Caco-2 (cell line): ENCODE data around the gene TLNRD1. TPM values are rescaled to one million over a fixed set of nuclear protein-coding genes. Genes with fewer than 3 reads are reported as not detected.

Experiments used
- BruUV-seq: library from RNA; stranded (reverse); fragments of 400-500 nt; replicated peaks from 2 replicates; lab custom pipeline; 2021; lab: Mats Ljungman, UMichigan
- CTCF ChIA-PET: fragments of 300-600 bp; sonication (Branson Sonifier 250); formaldehyde crosslinking; loops from one replicate; lab custom pipeline; 2022; ENCODE audit warnings: antibody characterized with exemption; lab: Charles Lee
- POLR2A ChIA-PET: fragments of 300-600 bp; sonication (Branson Sonifier 250); formaldehyde crosslinking; loops from one replicate; lab custom pipeline; 2022; ENCODE audit warnings: antibody characterized with exemption; lab: Charles Lee
- DNase-seq, 2 experiments: peaks; one replicate each; pipeline versions ENCODE4 v3.0.0 to v3.0.0-alpha.2; 2020 to 2022
- H3K27me3 ChIP-seq: replicated peaks from 2 replicates; pipeline ENCODE4 v1.6.0; 2011; ENCODE audit warnings: low read length; ENCODE audit not compliant: control insufficient read depth, insufficient read depth
- H3K36me3 ChIP-seq: 2 replicates; pipeline ENCODE4 v1.5.1; 2011; ENCODE audit warnings: low read length; ENCODE audit not compliant: control insufficient read depth, insufficient read depth
- H3K4me1 ChIP-seq: fragments of 250-450 bp; sonication (Bioruptor Pico); 2 replicates; pipeline ENCODE4 v1.5.1; 2020; ENCODE audit warnings: mild to moderate bottlenecking
- H3K4me3 ChIP-seq: 2 replicates; pipeline ENCODE4 v1.5.1; 2011; ENCODE audit warnings: low read depth, mild to moderate bottlenecking, control low read depth, low read length
- H3K9me3 ChIP-seq: fragments of 250-450 bp; sonication (Bioruptor Pico); 2 replicates; pipeline ENCODE4 v1.5.1; 2020; ENCODE audit warnings: mild to moderate bottlenecking, moderate library complexity
- H3K27ac Mint-ChIP-seq: one replicate; pipeline ENCODE4 v1.8.0; 2022; ENCODE audit warnings: mixed read lengths; ENCODE audit not compliant: unreplicated experiment
- H3K27me3 Mint-ChIP-seq: one replicate; pipeline ENCODE4 v1.8.0; 2022; ENCODE audit warnings: mixed read lengths; ENCODE audit not compliant: insufficient read depth, unreplicated experiment
- H3K36me3 Mint-ChIP-seq: one replicate; pipeline ENCODE4 v1.8.0; 2022; ENCODE audit warnings: mild to moderate bottlenecking, mixed read lengths; ENCODE audit not compliant: insufficient read depth, unreplicated experiment
- H3K4me1 Mint-ChIP-seq: one replicate; pipeline ENCODE4 v1.8.0; 2022; ENCODE audit warnings: low read depth, mixed read lengths; ENCODE audit not compliant: unreplicated experiment
- H3K4me3 Mint-ChIP-seq: one replicate; pipeline ENCODE4 v1.8.0; 2022; ENCODE audit warnings: mild to moderate bottlenecking, moderate library complexity, mixed read lengths; ENCODE audit not compliant: unreplicated experiment
- H3K9me3 Mint-ChIP-seq: one replicate; pipeline ENCODE4 v1.8.0; 2022; ENCODE audit warnings: mixed read lengths; ENCODE audit not compliant: unreplicated experiment
- intact Hi-C: fragments of 100-400 bp; cut with micrococcal nuclease; formaldehyde crosslinking; loops from one replicate; pipeline ENCODE4 v1.10.0; 2022; ENCODE audit not compliant: unreplicated experiment
- total RNA-seq: library from RNA; stranded (reverse); gene quantifications from 2 replicates; pipeline ENCODE4 v1.2.3, GENCODE V29; 2022
- TF ChIP-seq, protein P1 (sequence below), 2 experiments: fragments of 200-600 bp in 1 of 2; IDR thresholded peaks; 1 replicate in 1 of 2; 2 replicates in 1 of 2; pipeline versions ENCODE4 v1.5.1 to v1.8.0; 2011 to 2022; ENCODE audit warnings: antibody characterized with exemption in 1 of 2, control low read depth in 1 of 2, inconsistent platforms in 1 of 2, low read depth in 1 of 2, low read length in 1 of 2, mild to moderate bottlenecking in 1 of 2, moderate library complexity in 1 of 2; ENCODE audit not compliant: insufficient read depth in 1 of 2, severe bottlenecking in 1 of 2, unreplicated experiment in 1 of 2

TLNRD1 gene
- total RNA-seq, 1 experiment from 2014 or later = 13.7 TPM

DNA sequence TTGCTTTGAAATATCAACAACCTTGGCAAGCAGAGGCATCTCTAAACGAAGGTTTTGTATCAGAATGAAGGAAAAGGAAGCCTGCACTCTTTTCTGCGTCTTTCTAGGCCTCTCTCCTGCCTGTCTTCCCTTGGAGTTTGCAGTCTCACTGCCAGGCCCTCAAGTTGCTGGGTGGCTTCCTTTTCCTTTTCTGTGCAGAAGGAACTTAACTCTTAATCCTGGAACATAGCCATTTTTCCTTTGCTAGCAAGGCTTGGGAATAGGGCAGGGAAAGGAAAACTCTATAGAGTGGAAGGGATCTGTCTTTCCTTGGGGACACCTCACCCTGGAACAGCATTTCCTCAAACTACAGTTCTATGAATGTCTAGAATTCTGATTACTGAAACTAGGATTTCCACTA lies 32.8 kb downstream of the TLNRD1 start:
- ChIA-PET POLR2A (no interaction called here), CTCF (no interaction called here)
- H3K9me3 Mint-ChIP-seq = peaks cover 21% of the 10 kb centered on the region
- Histone ChIP-seq H3K36me3 (no peaks in the 10 kb centered on the region), H3K4me1 (no peaks in the 10 kb centered on the region), H3K27me3 (no peaks in the 10 kb centered on the region), H3K9me3 (peaks cover 3% of the 10 kb centered on the region; the same call in 1 of the 2 replicates), H3K4me3 (no peak overlapping the region)
- H3K27me3 Mint-ChIP-seq = no peaks in the 10 kb centered on the region
- no peaks in the 10 kb centered on the region for H3K36me3 Mint-ChIP-seq
- intact Hi-C loops = no loop called here
- H3K4me3 Mint-ChIP-seq = no peak overlapping the region
- BruUV-seq = no TSS peak
- H3K4me1 Mint-ChIP-seq = no peaks in the 10 kb centered on the region
- H3K27ac Mint-ChIP-seq = no peak overlapping the region
- TF ChIP-seq, protein P1, sequence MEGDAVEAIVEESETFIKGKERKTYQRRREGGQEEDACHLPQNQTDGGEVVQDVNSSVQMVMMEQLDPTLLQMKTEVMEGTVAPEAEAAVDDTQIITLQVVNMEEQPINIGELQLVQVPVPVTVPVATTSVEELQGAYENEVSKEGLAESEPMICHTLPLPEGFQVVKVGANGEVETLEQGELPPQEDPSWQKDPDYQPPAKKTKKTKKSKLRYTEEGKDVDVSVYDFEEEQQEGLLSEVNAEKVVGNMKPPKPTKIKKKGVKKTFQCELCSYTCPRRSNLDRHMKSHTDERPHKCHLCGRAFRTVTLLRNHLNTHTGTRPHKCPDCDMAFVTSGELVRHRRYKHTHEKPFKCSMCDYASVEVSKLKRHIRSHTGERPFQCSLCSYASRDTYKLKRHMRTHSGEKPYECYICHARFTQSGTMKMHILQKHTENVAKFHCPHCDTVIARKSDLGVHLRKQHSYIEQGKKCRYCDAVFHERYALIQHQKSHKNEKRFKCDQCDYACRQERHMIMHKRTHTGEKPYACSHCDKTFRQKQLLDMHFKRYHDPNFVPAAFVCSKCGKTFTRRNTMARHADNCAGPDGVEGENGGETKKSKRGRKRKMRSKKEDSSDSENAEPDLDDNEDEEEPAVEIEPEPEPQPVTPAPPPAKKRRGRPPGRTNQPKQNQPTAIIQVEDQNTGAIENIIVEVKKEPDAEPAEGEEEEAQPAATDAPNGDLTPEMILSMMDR (IDR thresholded peaks at IDR 0.05; ENCODE audit: insufficient read depth in 1 of 2, low read depth in 1 of 2, low read length in 1 of 2, severe bottlenecking in 1 of 2, unreplicated experiment in 1 of 2) = no peak
- no peak for DNase-seq

DNA sequence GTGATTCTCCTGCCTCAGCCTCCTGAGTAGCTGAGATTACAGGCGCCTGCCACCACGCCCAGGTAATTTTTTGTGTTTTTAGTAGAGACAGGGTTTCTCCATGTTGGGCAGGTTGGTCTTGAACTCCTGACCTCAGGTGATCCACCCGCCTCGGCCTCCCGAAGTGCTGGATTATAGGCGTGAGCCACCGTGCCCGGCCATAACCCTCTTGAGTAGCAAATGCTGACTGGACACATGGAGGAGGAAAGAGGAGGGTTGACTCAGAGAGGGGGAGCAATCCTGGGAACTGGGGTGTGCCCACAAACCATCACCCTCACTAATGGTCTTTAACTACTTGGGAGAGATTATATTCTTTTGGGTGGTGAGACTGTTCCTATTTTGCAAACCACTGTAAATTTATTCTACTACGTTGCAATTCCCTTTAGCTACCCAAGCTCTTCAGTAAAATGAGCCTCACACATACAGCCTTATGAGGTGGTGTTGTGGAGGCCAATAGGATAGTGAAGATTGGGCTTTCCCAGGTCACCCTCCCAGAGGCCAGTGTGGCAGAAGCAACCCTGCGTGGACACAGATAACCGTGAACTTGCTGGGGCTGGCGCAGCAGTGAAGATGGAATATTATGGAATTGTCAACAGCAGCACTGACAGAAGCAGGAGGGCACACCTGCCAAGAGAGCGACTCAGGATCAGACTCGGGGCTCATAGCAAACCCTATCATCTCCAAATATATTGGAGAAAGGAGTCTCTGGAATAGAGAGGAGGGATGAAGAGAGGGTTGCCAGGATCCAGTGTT lies 37.4 kb downstream of the TLNRD1 start:
- no peak overlapping the region for H3K27ac Mint-ChIP-seq
- H3K36me3 Mint-ChIP-seq = no peaks in the 10 kb centered on the region
- BruUV-seq = no TSS peak
- TF ChIP-seq, protein P1 (IDR thresholded peaks at IDR 0.05; ENCODE audit: insufficient read depth in 1 of 2, low read depth in 1 of 2, low read length in 1 of 2, severe bottlenecking in 1 of 2, unreplicated experiment in 1 of 2) = no peak
- no peaks in the 10 kb centered on the region for H3K9me3 Mint-ChIP-seq
- H3K4me3 ChIP-seq = no peak overlapping the region
- H3K27me3 ChIP-seq = no peaks in the 10 kb centered on the region
- peaks cover 6% of the 10 kb centered on the region for H3K4me1 Mint-ChIP-seq
- DNase-seq = no peak
- H3K4me1 ChIP-seq = no peaks in the 10 kb centered on the region
- CTCF ChIA-PET = no interaction called here
- POLR2A ChIA-PET = no interaction called here
- no peak overlapping the region for H3K4me3 Mint-ChIP-seq
- no peaks in the 10 kb centered on the region for H3K36me3 ChIP-seq
- H3K27me3 Mint-ChIP-seq = no peaks in the 10 kb centered on the region
- no peaks in the 10 kb centered on the region for H3K9me3 ChIP-seq
- intact Hi-C loops = no loop called here

DNA sequence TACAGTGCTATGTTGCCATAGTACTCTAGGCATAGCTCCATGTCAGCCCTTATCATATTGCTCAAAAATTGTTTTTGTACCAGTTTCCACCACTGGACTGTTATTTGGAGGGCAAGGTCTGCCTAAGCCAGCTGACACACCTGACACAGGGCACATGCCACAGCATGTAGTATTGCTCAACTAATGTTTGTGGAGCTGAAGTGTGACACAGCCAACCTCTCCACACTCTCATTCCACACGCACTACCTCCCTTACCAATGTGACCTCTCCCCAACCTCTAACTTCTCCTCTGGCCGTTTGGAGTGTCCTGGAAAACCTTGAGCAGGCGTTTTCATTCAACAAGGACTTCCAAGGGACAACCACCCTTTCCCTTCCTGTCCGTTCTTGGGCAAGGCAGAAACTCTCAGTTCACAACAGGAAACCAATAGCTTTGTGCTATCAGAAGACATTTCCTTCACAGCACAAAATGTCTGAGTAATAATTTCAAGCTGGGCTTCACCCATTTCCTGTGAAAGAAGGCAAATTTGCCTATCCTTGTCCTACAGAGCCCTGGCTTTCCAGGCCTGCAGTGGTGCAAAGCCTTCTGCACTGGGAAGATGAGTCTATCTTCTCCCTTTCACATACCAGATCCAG lies 38.4 kb downstream of the TLNRD1 start:
- H3K4me3 ChIP-seq = no peak overlapping the region
- no peak overlapping the region for H3K27ac Mint-ChIP-seq
- TF ChIP-seq, protein P1 (IDR thresholded peaks at IDR 0.05; ENCODE audit: insufficient read depth in 1 of 2, low read depth in 1 of 2, low read length in 1 of 2, severe bottlenecking in 1 of 2, unreplicated experiment in 1 of 2) = no peak
- DNase-seq = no peak
- no peaks in the 10 kb centered on the region for H3K27me3 ChIP-seq
- intact Hi-C loops = no loop called here
- no TSS peak for BruUV-seq
- H3K36me3 Mint-ChIP-seq = no peaks in the 10 kb centered on the region
- no peaks in the 10 kb centered on the region for H3K9me3 ChIP-seq
- peaks cover 6% of the 10 kb centered on the region for H3K4me1 Mint-ChIP-seq
- no peaks in the 10 kb centered on the region for H3K4me1 ChIP-seq
- no peaks in the 10 kb centered on the region for H3K36me3 ChIP-seq
- H3K27me3 Mint-ChIP-seq = no peaks in the 10 kb centered on the region
- H3K4me3 Mint-ChIP-seq = no peak overlapping the region
- H3K9me3 Mint-ChIP-seq = no peaks in the 10 kb centered on the region
- CTCF ChIA-PET = no interaction called here
- POLR2A ChIA-PET = no interaction called here
